ENCODE data around the gene KLHDC8A.
A peak's percentile ranks its signal among the peaks of the same experiment; 100 is the strongest.
"Not testable (repeated sequence)": the region's sequence is repeated elsewhere in the genome, so short reads cannot be mapped to it uniquely, and the experiment has no call there.

Gene KLHDC8A

GRCh38 chr1:205356440-205357139, at the start of gene KLHDC8A:
KLHDC8A (minus strand) TSS chr1:205356922; CDS start chr1:205343604, 13,318 bp downstream.
- H3K27ac ChIP-seq (ENCODE audit: low read depth, low read length), result peak within 1 kb of the TSS; percentile 15
- H3K4me1 ChIP-seq (ENCODE audit: control insufficient read depth, insufficient read depth, low read length), result peaks cover 59% of the 10 kb centered on the region
- H3K9ac ChIP-seq (ENCODE audit: low read depth, low read length), result no peak within 1 kb of the TSS
- H3K36me3 ChIP-seq (ENCODE audit: control insufficient read depth, insufficient read depth, low read length), result no peaks in the 10 kb centered on the region
- no peaks in the 10 kb centered on the region for H3K9me3 ChIP-seq (ENCODE audit: control insufficient read depth, insufficient read depth, low read length)
- no peaks in the 10 kb centered on the region for H3K27me3 ChIP-seq (ENCODE audit: control insufficient read depth, insufficient read depth, low read length)
- no peak within 1 kb of the TSS for H3K4me3 ChIP-seq (ENCODE audit: low read depth, low read length)

GRCh38 chr1:205406252-205406651, 49.5 kb upstream of the KLHDC8A start:
- not testable (repeated sequence) for H3K4me1 ChIP-seq (ENCODE audit: control insufficient read depth, insufficient read depth, low read length); H3K4me3 ChIP-seq (ENCODE audit: low read depth, low read length); H3K27ac ChIP-seq (ENCODE audit: low read depth, low read length); H3K27me3 ChIP-seq (ENCODE audit: control insufficient read depth, insufficient read depth, low read length); H3K9me3 ChIP-seq (ENCODE audit: control insufficient read depth, insufficient read depth, low read length); H3K9ac ChIP-seq (ENCODE audit: low read depth, low read length); H3K36me3 ChIP-seq (ENCODE audit: control insufficient read depth, insufficient read depth, low read length)

GRCh38 chr1:205404484-205404883, 47.8 kb upstream of the KLHDC8A start:
- H3K27me3 ChIP-seq (ENCODE audit: control insufficient read depth, insufficient read depth, low read length); H3K4me3 ChIP-seq (ENCODE audit: low read depth, low read length); H3K27ac ChIP-seq (ENCODE audit: low read depth, low read length); H3K4me1 ChIP-seq (ENCODE audit: control insufficient read depth, insufficient read depth, low read length); H3K9me3 ChIP-seq (ENCODE audit: control insufficient read depth, insufficient read depth, low read length); H3K9ac ChIP-seq (ENCODE audit: low read depth, low read length); H3K36me3 ChIP-seq (ENCODE audit: control insufficient read depth, insufficient read depth, low read length): not testable (repeated sequence)

- H3K36me3 ChIP-seq (ENCODE audit: control insufficient read depth, insufficient read depth, low read length), result no peaks in the 10 kb centered on the region
- H3K27ac ChIP-seq (ENCODE audit: low read depth, low read length), result no peak overlapping the region
- H3K4me1 ChIP-seq (ENCODE audit: control insufficient read depth, insufficient read depth, low read length), result no peaks in the 10 kb centered on the region
- H3K4me3 ChIP-seq (ENCODE audit: low read depth, low read length), result no peak overlapping the region
- H3K27me3 ChIP-seq (ENCODE audit: control insufficient read depth, insufficient read depth, low read length), result no peaks in the 10 kb centered on the region
- no peak overlapping the region for H3K9ac ChIP-seq (ENCODE audit: low read depth, low read length)
- no peaks in the 10 kb centered on the region for H3K9me3 ChIP-seq (ENCODE audit: control insufficient read depth, insufficient read depth, low read length)
Measured at GRCh38 chr1:205398586-205398985, 41.9 kb upstream of the KLHDC8A start.

GRCh38 chr1:205396967-205397616, 40.4 kb upstream of the KLHDC8A start:
- H3K9me3 ChIP-seq (ENCODE audit: control insufficient read depth, insufficient read depth, low read length), result no peaks in the 10 kb centered on the region
- H3K4me3 ChIP-seq (ENCODE audit: low read depth, low read length), result no peak overlapping the region
- H3K36me3 ChIP-seq (ENCODE audit: control insufficient read depth, insufficient read depth, low read length), result no peaks in the 10 kb centered on the region
- H3K4me1 ChIP-seq (ENCODE audit: control insufficient read depth, insufficient read depth, low read length), result no peaks in the 10 kb centered on the region
- no peak overlapping the region for H3K27ac ChIP-seq (ENCODE audit: low read depth, low read length)
- no peaks in the 10 kb centered on the region for H3K27me3 ChIP-seq (ENCODE audit: control insufficient read depth, insufficient read depth, low read length)
- H3K9ac ChIP-seq (ENCODE audit: low read depth, low read length), result no peak overlapping the region

GRCh38 chr1:205395616-205396015, 38.9 kb upstream of the KLHDC8A start:
- no peak overlapping the region for H3K27ac ChIP-seq (ENCODE audit: low read depth, low read length)
- H3K27me3 ChIP-seq (ENCODE audit: control insufficient read depth, insufficient read depth, low read length), result no peaks in the 10 kb centered on the region
- no peak overlapping the region for H3K9ac ChIP-seq (ENCODE audit: low read depth, low read length)

GRCh38 chr1:205392650-205393049, 35.9 kb upstream of the KLHDC8A start:
- no peaks in the 10 kb centered on the region for H3K36me3 ChIP-seq (ENCODE audit: control insufficient read depth, insufficient read depth, low read length)
- H3K9ac ChIP-seq (ENCODE audit: low read depth, low read length), result no peak overlapping the region
- H3K4me3 ChIP-seq (ENCODE audit: low read depth, low read length), result no peak overlapping the region
- no peaks in the 10 kb centered on the region for H3K9me3 ChIP-seq (ENCODE audit: control insufficient read depth, insufficient read depth, low read length)
- H3K27me3 ChIP-seq (ENCODE audit: control insufficient read depth, insufficient read depth, low read length), result no peaks in the 10 kb centered on the region
- H3K4me1 ChIP-seq (ENCODE audit: control insufficient read depth, insufficient read depth, low read length), result no peaks in the 10 kb centered on the region
- no peak overlapping the region for H3K27ac ChIP-seq (ENCODE audit: low read depth, low read length)

More at GRCh38 chr1:205395616-205396015, 38.9 kb upstream of the KLHDC8A start:
- no peaks in the 10 kb centered on the region for H3K4me1 ChIP-seq (ENCODE audit: control insufficient read depth, insufficient read depth, low read length)
- H3K4me3 ChIP-seq (ENCODE audit: low read depth, low read length), result no peak overlapping the region
- no peaks in the 10 kb centered on the region for H3K36me3 ChIP-seq (ENCODE audit: control insufficient read depth, insufficient read depth, low read length)
- H3K9me3 ChIP-seq (ENCODE audit: control insufficient read depth, insufficient read depth, low read length), result no peaks in the 10 kb centered on the region

- H3K4me3 ChIP-seq (ENCODE audit: low read depth, low read length), result no peak overlapping the region
- no peaks in the 10 kb centered on the region for H3K27me3 ChIP-seq (ENCODE audit: control insufficient read depth, insufficient read depth, low read length)
- no peaks in the 10 kb centered on the region for H3K36me3 ChIP-seq (ENCODE audit: control insufficient read depth, insufficient read depth, low read length)
- no peaks in the 10 kb centered on the region for H3K4me1 ChIP-seq (ENCODE audit: control insufficient read depth, insufficient read depth, low read length)
- no peaks in the 10 kb centered on the region for H3K9me3 ChIP-seq (ENCODE audit: control insufficient read depth, insufficient read depth, low read length)
- H3K9ac ChIP-seq (ENCODE audit: low read depth, low read length), result no peak overlapping the region
- H3K27ac ChIP-seq (ENCODE audit: low read depth, low read length), result no peak overlapping the region
Measured at GRCh38 chr1:205391386-205391785, 34.7 kb upstream of the KLHDC8A start.

- Histone ChIP-seq H3K36me3 (ENCODE audit: control insufficient read depth, insufficient read depth, low read length) (no peaks in the 10 kb centered on the region), H3K4me1 (ENCODE audit: control insufficient read depth, insufficient read depth, low read length) (no peaks in the 10 kb centered on the region), H3K9me3 (ENCODE audit: control insufficient read depth, insufficient read depth, low read length) (no peaks in the 10 kb centered on the region), H3K27me3 (ENCODE audit: control insufficient read depth, insufficient read depth, low read length) (no peaks in the 10 kb centered on the region), H3K4me3 (ENCODE audit: low read depth, low read length) (no peak overlapping the region), H3K27ac (ENCODE audit: low read depth, low read length) (no peak overlapping the region), H3K9ac (ENCODE audit: low read depth, low read length) (no peak overlapping the region)
Measured at GRCh38 chr1:205387845-205388244, 31.1 kb upstream of the KLHDC8A start.

- not testable (repeated sequence) for H3K4me3 ChIP-seq (ENCODE audit: low read depth, low read length); H3K27ac ChIP-seq (ENCODE audit: low read depth, low read length); H3K9me3 ChIP-seq (ENCODE audit: control insufficient read depth, insufficient read depth, low read length); H3K36me3 ChIP-seq (ENCODE audit: control insufficient read depth, insufficient read depth, low read length); H3K4me1 ChIP-seq (ENCODE audit: control insufficient read depth, insufficient read depth, low read length); H3K27me3 ChIP-seq (ENCODE audit: control insufficient read depth, insufficient read depth, low read length); H3K9ac ChIP-seq (ENCODE audit: low read depth, low read length)
Measured at GRCh38 chr1:205382990-205383389, 26.3 kb upstream of the KLHDC8A start.

GRCh38 chr1:205382561-205382960, 25.8 kb upstream of the KLHDC8A start:
- H3K27me3 ChIP-seq (ENCODE audit: control insufficient read depth, insufficient read depth, low read length), result no peaks in the 10 kb centered on the region
- no peak overlapping the region for H3K9ac ChIP-seq (ENCODE audit: low read depth, low read length)
- no peaks in the 10 kb centered on the region for H3K36me3 ChIP-seq (ENCODE audit: control insufficient read depth, insufficient read depth, low read length)
- H3K4me1 ChIP-seq (ENCODE audit: control insufficient read depth, insufficient read depth, low read length), result no peaks in the 10 kb centered on the region
- H3K9me3 ChIP-seq (ENCODE audit: control insufficient read depth, insufficient read depth, low read length), result no peaks in the 10 kb centered on the region
- H3K4me3 ChIP-seq (ENCODE audit: low read depth, low read length), result no peak overlapping the region
- H3K27ac ChIP-seq (ENCODE audit: low read depth, low read length), result no peak overlapping the region
